ENCODE results near the gene KCNJ1. TPM values are rescaled to one million over a fixed set of nuclear protein-coding genes. Genes with fewer than 3 reads are reported as not detected.

The KCNJ1 gene
- total and polyA plus RNA-seq, 10 of the 15 experiments (the other 5 are each of a cell fraction or from before 2014, with no cell fraction given) = not detected

DNA sequence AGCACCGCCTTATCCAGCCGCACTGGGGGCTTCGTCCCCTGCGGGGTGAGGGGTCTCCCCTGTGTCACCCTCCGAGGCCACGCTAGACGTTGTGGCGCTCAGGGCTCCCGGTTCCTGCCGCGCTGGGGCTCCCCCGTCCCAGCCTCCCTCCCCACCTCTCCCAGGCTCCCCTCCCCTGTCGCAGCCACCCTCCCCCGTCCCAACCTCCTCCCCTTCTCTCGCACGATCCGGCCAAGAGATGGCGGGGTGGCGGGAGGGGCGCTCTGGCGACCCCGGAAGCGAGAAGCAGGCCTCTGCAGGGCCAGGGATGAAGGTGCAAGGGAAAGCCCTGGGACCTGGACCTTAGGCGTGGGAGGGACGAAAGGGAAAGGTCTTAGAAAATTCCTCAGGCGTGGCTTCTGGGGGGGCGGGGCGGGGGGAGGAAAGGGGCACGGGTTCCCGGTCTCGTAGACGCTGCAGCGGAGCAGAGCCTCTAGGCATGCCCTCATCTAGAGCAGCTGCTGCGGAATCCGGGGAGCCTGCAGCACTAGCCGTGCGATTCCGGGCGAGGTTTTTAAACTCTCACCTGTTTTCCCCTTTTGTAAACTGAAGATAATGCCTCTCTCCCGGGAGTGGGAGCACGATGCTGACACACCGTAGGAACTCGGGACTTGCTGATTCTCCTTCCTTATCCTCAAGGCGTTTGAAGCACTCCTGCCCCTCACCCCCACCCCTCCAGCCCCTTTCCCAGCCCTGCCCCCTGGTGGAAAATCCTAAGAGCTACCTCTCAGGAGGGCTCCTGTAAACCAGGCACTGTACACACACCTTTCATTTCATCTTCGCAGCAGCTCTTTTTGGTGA is 38.5 kb upstream of the KCNJ1 start (continued):
- TF ChIP-seq, protein P1, sequence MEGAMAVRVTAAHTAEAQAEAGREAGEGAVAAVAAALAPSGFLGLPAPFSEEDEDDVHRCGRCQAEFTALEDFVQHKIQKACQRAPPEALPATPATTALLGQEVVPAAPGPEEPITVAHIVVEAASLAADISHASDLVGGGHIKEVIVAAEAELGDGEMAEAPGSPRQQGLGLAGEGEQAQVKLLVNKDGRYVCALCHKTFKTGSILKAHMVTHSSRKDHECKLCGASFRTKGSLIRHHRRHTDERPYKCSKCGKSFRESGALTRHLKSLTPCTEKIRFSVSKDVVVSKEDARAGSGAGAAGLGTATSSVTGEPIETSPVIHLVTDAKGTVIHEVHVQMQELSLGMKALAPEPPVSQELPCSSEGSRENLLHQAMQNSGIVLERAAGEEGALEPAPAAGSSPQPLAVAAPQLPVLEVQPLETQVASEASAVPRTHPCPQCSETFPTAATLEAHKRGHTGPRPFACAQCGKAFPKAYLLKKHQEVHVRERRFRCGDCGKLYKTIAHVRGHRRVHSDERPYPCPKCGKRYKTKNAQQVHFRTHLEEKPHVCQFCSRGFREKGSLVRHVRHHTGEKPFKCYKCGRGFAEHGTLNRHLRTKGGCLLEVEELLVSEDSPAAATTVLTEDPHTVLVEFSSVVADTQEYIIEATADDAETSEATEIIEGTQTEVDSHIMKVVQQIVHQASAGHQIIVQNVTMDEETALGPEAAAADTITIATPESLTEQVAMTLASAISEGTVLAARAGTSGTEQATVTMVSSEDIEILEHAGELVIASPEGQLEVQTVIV (IDR thresholded peaks at IDR 0.05; ENCODE audit: borderline replicate concordance, partially characterized antibody) = no peak
- TF ChIP-seq BCL11A (IDR thresholded peaks at IDR 0.05; ENCODE audit: low read depth, low read length) (no peak), ZNF217 (IDR thresholded peaks at IDR 0.05) (no peak), NR2C1 (IDR thresholded peaks at IDR 0.05) (no peak), MYB (IDR thresholded peaks at IDR 0.05; ENCODE audit: borderline replicate concordance, low read depth, low read length) (no peak), FOS (IDR thresholded peaks at IDR 0.05; ENCODE audit: borderline replicate concordance, extremely low read depth, insufficient read length) (no peak), YBX1 (IDR thresholded peaks at IDR 0.05) (no peak), BHLHE40 (IDR thresholded peaks at IDR 0.05; ENCODE audit: borderline replicate concordance in 1 of 2, low read depth in 2 of 2, low read length in 1 of 2) (peak; percentile 14 to 33; a peak in 2 of 4 replicates), FOXK2 (IDR thresholded peaks at IDR 0.05) (no peak), FOXM1 (IDR thresholded peaks at IDR 0.05; ENCODE audit: low read depth, low read length) (no peak), RELA (IDR thresholded peaks at IDR 0.05; ENCODE audit: borderline replicate concordance, partially characterized antibody) (no peak)
- TF ChIP-seq, protein P2, sequence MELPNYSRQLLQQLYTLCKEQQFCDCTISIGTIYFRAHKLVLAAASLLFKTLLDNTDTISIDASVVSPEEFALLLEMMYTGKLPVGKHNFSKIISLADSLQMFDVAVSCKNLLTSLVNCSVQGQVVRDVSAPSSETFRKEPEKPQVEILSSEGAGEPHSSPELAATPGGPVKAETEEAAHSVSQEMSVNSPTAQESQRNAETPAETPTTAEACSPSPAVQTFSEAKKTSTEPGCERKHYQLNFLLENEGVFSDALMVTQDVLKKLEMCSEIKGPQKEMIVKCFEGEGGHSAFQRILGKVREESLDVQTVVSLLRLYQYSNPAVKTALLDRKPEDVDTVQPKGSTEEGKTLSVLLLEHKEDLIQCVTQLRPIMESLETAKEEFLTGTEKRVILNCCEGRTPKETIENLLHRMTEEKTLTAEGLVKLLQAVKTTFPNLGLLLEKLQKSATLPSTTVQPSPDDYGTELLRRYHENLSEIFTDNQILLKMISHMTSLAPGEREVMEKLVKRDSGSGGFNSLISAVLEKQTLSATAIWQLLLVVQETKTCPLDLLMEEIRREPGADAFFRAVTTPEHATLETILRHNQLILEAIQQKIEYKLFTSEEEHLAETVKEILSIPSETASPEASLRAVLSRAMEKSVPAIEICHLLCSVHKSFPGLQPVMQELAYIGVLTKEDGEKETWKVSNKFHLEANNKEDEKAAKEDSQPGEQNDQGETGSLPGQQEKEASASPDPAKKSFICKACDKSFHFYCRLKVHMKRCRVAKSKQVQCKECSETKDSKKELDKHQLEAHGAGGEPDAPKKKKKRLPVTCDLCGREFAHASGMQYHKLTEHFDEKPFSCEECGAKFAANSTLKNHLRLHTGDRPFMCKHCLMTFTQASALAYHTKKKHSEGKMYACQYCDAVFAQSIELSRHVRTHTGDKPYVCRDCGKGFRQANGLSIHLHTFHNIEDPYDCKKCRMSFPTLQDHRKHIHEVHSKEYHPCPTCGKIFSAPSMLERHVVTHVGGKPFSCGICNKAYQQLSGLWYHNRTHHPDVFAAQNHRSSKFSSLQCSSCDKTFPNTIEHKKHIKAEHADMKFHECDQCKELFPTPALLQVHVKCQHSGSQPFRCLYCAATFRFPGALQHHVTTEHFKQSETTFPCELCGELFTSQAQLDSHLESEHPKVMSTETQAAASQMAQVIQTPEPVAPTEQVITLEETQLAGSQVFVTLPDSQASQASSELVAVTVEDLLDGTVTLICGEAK (IDR thresholded peaks at IDR 0.05; ENCODE audit: borderline replicate concordance) = no peak
- TF ChIP-seq, protein P3, sequence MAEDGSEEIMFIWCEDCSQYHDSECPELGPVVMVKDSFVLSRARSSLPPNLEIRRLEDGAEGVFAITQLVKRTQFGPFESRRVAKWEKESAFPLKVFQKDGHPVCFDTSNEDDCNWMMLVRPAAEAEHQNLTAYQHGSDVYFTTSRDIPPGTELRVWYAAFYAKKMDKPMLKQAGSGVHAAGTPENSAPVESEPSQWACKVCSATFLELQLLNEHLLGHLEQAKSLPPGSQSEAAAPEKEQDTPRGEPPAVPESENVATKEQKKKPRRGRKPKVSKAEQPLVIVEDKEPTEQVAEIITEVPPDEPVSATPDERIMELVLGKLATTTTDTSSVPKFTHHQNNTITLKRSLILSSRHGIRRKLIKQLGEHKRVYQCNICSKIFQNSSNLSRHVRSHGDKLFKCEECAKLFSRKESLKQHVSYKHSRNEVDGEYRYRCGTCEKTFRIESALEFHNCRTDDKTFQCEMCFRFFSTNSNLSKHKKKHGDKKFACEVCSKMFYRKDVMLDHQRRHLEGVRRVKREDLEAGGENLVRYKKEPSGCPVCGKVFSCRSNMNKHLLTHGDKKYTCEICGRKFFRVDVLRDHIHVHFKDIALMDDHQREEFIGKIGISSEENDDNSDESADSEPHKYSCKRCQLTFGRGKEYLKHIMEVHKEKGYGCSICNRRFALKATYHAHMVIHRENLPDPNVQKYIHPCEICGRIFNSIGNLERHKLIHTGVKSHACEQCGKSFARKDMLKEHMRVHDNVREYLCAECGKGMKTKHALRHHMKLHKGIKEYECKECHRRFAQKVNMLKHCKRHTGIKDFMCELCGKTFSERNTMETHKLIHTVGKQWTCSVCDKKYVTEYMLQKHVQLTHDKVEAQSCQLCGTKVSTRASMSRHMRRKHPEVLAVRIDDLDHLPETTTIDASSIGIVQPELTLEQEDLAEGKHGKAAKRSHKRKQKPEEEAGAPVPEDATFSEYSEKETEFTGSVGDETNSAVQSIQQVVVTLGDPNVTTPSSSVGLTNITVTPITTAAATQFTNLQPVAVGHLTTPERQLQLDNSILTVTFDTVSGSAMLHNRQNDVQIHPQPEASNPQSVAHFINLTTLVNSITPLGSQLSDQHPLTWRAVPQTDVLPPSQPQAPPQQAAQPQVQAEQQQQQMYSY (CRISPR knock-in tag; IDR thresholded peaks at IDR 0.05) = no peak

Measured in GM12878 (cell line).